ENCODE results near the gene SIX4.

SIX4 gene

DNA sequence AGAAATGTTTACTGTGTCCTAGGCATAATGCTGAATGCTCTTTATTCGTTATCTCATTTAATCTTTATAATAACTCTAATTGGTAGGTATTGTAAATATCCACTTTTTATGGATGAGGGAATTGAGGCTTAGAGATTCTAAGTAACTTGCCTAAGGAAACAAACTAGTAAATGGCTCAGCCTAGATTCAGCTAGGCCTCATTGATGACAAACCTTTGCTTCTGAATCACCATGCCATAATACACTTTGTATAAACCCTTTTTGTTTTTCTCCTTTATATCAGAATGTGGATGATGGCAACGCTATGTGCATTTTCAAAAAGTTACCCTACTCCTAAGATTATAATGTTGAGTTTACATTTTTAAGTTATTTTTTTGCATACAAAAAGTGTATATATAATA, 44.5 kb upstream of the SIX4 start:
- ATAC-seq (ENCODE audit: insufficient read depth, low read depth) (no peak), DNase-seq (no peak)
- Histone ChIP-seq H3K27ac (ENCODE audit: low read length) (no peak overlapping the region), H3K4me1 (ENCODE audit: insufficient read depth, low read length) (no peaks in the 10 kb centered on the region), H3K4me2 (ENCODE audit: insufficient read depth, low read length) (no peak overlapping the region), H3K79me2 (ENCODE audit: insufficient read depth, low read length) (peaks cover 49% of the 10 kb centered on the region), H3K9ac (ENCODE audit: low read depth, low read length) (no peak overlapping the region), H3K27me3 (ENCODE audit: insufficient read depth, low read length, poor library complexity) (no peaks in the 10 kb centered on the region), H3K9me3 (ENCODE audit: insufficient read depth, low read length, severe bottlenecking) (no peaks in the 10 kb centered on the region), H3K4me3 (ENCODE audit: low read depth in 1 of 2, low read length in 2 of 2) (no peak overlapping the region), H3K36me3 (ENCODE audit: insufficient read depth, low read length) (no peaks in the 10 kb centered on the region), H2AFZ (ENCODE audit: low read depth, low read length) (no peak overlapping the region), H4K20me1 (ENCODE audit: insufficient read depth, low read length) (peaks cover 15% of the 10 kb centered on the region)
- TF ChIP-seq EZH2 (IDR thresholded peaks at IDR 0.05; ENCODE audit: borderline replicate concordance, low read depth, low read length, severe bottlenecking), result no peak

DNA sequence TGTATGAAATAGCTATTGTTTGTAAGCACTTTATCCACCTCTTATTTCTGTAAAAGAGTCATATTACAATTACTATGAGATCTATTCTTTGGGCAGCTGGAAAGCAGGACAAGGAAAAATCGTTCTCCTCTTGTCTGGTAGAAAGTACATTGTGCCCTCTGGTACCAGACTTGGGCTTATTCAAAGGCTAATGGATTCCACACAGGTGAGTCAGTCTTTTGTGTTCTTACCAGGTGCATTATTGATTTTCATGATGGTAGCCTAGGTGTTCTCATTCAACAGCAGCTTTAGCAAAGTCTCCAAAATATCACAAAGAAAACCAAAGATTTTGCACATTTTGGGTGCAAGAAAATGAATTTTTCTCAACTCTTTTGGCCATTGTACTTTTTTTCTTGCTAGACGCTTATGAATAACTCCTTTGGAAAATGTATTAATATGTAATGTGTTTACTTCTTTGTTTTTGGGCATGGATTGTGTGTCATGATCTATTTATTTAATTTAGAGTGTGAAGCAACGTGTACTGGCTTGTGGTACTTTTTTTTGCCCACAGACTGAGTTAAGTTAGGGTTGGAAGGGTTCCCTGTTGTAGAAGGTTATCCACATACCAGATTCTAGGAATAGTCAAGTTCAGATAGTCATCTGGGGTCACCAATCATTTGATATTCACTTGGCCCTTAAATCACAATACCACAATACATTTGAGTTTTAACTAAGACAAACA, 36.7 kb upstream of the SIX4 start:
- peaks cover 19% of the 10 kb centered on the region for H3K4me1 ChIP-seq (ENCODE audit: insufficient read depth, low read length)
- peaks cover 39% of the 10 kb centered on the region for H4K20me1 ChIP-seq (ENCODE audit: insufficient read depth, low read length)
- TF ChIP-seq EZH2 (IDR thresholded peaks at IDR 0.05; ENCODE audit: borderline replicate concordance, low read depth, low read length, severe bottlenecking), result no peak
- TF ChIP-seq, protein P1, sequence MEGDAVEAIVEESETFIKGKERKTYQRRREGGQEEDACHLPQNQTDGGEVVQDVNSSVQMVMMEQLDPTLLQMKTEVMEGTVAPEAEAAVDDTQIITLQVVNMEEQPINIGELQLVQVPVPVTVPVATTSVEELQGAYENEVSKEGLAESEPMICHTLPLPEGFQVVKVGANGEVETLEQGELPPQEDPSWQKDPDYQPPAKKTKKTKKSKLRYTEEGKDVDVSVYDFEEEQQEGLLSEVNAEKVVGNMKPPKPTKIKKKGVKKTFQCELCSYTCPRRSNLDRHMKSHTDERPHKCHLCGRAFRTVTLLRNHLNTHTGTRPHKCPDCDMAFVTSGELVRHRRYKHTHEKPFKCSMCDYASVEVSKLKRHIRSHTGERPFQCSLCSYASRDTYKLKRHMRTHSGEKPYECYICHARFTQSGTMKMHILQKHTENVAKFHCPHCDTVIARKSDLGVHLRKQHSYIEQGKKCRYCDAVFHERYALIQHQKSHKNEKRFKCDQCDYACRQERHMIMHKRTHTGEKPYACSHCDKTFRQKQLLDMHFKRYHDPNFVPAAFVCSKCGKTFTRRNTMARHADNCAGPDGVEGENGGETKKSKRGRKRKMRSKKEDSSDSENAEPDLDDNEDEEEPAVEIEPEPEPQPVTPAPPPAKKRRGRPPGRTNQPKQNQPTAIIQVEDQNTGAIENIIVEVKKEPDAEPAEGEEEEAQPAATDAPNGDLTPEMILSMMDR (IDR thresholded peaks at IDR 0.05; ENCODE audit: borderline replicate concordance, extremely low read depth, low read length, poor library complexity, severe bottlenecking), result no peak
- no peak for ATAC-seq (ENCODE audit: insufficient read depth, low read depth)
- H3K9ac ChIP-seq (ENCODE audit: low read depth, low read length), result no peak overlapping the region
- peaks cover 64% of the 10 kb centered on the region for H3K79me2 ChIP-seq (ENCODE audit: insufficient read depth, low read length)
- H2AFZ ChIP-seq (ENCODE audit: low read depth, low read length), result no peak overlapping the region
- no peaks in the 10 kb centered on the region for H3K9me3 ChIP-seq (ENCODE audit: insufficient read depth, low read length, severe bottlenecking)
- no peaks in the 10 kb centered on the region for H3K36me3 ChIP-seq (ENCODE audit: insufficient read depth, low read length)
- no peak overlapping the region for H3K27ac ChIP-seq (ENCODE audit: low read length)
- no peak overlapping the region for H3K4me3 ChIP-seq (ENCODE audit: low read depth in 1 of 2, low read length in 2 of 2)
- no peaks in the 10 kb centered on the region for H3K27me3 ChIP-seq (ENCODE audit: insufficient read depth, low read length, poor library complexity)
- H3K4me2 ChIP-seq (ENCODE audit: insufficient read depth, low read length), result no peak overlapping the region
- DNase-seq, result no peak

- no peaks in the 10 kb centered on the region for H3K9me3 ChIP-seq (ENCODE audit: insufficient read depth, low read length, severe bottlenecking)
- no peak overlapping the region for H3K4me2 ChIP-seq (ENCODE audit: insufficient read depth, low read length)
- no peak overlapping the region for H2AFZ ChIP-seq (ENCODE audit: low read depth, low read length)
- H3K9ac ChIP-seq (ENCODE audit: low read depth, low read length), result no peak overlapping the region
- peaks cover 44% of the 10 kb centered on the region for H4K20me1 ChIP-seq (ENCODE audit: insufficient read depth, low read length)
- ATAC-seq (ENCODE audit: insufficient read depth, low read depth) (no peak), DNase-seq (no peak)
- TF ChIP-seq EZH2 (IDR thresholded peaks at IDR 0.05; ENCODE audit: borderline replicate concordance, low read depth, low read length, severe bottlenecking), result no peak
- TF ChIP-seq, protein P1 (IDR thresholded peaks at IDR 0.05; ENCODE audit: borderline replicate concordance, extremely low read depth, low read length, poor library complexity, severe bottlenecking), result no peak
- H3K36me3 ChIP-seq (ENCODE audit: insufficient read depth, low read length), result no peaks in the 10 kb centered on the region
- H3K79me2 ChIP-seq (ENCODE audit: insufficient read depth, low read length), result peaks cover 70% of the 10 kb centered on the region
- no peaks in the 10 kb centered on the region for H3K27me3 ChIP-seq (ENCODE audit: insufficient read depth, low read length, poor library complexity)
- no peak overlapping the region for H3K4me3 ChIP-seq (ENCODE audit: low read depth in 1 of 2, low read length in 2 of 2)
- no peak overlapping the region for H3K27ac ChIP-seq (ENCODE audit: low read length)
- peaks cover 19% of the 10 kb centered on the region for H3K4me1 ChIP-seq (ENCODE audit: insufficient read depth, low read length)
Measured at GRCh38 chr14:60760209-60760608, 36.1 kb upstream of the SIX4 start.

DNA sequence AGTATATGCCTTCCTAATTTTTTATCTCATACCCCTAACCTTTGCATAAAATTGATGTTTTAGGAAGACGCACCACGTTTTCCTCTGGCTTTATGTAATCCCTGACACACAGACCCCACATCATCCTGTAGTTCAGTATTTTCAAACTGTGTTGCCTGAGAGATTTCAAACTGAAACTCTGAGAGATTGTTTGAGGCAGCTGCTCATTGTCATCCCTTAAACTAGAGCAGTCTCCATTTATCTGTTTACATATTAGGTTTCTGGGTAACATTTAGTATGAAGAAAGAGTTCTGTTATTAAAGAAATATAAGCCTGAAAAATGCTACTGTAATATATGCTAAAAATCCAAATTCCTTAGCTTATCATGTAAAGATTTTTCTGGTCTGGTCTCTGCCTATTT, 34.7 kb upstream of the SIX4 start:
- TF ChIP-seq, protein P1 (IDR thresholded peaks at IDR 0.05; ENCODE audit: borderline replicate concordance, extremely low read depth, low read length, poor library complexity, severe bottlenecking), result no peak
- TF ChIP-seq EZH2 (IDR thresholded peaks at IDR 0.05; ENCODE audit: borderline replicate concordance, low read depth, low read length, severe bottlenecking), result no peak
- no peaks in the 10 kb centered on the region for H3K36me3 ChIP-seq (ENCODE audit: insufficient read depth, low read length)
- peaks cover 38% of the 10 kb centered on the region; the same call in 1 of the 2 replicates for H4K20me1 ChIP-seq (ENCODE audit: insufficient read depth, low read length)
- no peak overlapping the region for H3K4me2 ChIP-seq (ENCODE audit: insufficient read depth, low read length)
- H3K4me3 ChIP-seq (ENCODE audit: low read depth in 1 of 2, low read length in 2 of 2), result no peak overlapping the region
- no peaks in the 10 kb centered on the region for H3K9me3 ChIP-seq (ENCODE audit: insufficient read depth, low read length, severe bottlenecking)
- no peak overlapping the region for H2AFZ ChIP-seq (ENCODE audit: low read depth, low read length)
- no peaks in the 10 kb centered on the region for H3K27me3 ChIP-seq (ENCODE audit: insufficient read depth, low read length, poor library complexity)
- DNase-seq (no peak), ATAC-seq (ENCODE audit: insufficient read depth, low read depth) (peak; percentile 24; the same call in 1 of the 3 replicates)
- no peak overlapping the region for H3K27ac ChIP-seq (ENCODE audit: low read length)
- peaks cover 67% of the 10 kb centered on the region for H3K79me2 ChIP-seq (ENCODE audit: insufficient read depth, low read length)
- no peak overlapping the region for H3K9ac ChIP-seq (ENCODE audit: low read depth, low read length)
- peaks cover 30% of the 10 kb centered on the region for H3K4me1 ChIP-seq (ENCODE audit: insufficient read depth, low read length)

All from DND-41 (cell line).